GM21381 (cell line): ENCODE data around the gene TFAP2A.

ENCODE experiments used
- ATAC-seq: cut with Tn5 transposase; IDR thresholded peaks from one replicate; pipeline ENCODE4 v1.9.1; 2021; ENCODE audit warnings: mild to moderate bottlenecking, moderate library complexity; ENCODE audit not compliant: unreplicated experiment

The TFAP2A gene

DNA sequence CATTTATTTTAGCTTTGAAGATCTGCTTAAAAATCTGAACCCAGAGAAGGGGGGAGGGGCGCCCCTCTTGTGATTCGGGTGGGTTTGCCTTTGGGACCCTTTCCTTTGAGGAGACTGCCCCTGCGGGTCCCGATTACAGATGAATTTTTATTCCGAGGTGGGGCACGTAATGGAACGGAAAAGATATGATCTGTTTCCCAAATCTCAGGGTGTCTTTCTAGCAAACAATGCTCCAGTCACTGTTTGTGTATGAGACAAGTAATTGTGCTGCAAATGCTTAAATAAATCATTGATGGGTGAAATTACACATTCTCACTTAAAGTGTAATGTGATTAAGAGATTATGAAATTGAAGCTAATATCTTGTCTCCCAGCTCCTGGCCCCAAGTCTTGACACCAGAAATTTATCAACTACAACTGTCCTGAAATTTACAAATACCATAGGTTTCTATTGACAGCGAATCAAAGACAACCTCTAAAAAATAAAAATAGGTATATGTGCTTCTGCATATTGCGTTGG, 30.7 kb downstream of the TFAP2A start:
- no peak for ATAC-seq

DNA sequence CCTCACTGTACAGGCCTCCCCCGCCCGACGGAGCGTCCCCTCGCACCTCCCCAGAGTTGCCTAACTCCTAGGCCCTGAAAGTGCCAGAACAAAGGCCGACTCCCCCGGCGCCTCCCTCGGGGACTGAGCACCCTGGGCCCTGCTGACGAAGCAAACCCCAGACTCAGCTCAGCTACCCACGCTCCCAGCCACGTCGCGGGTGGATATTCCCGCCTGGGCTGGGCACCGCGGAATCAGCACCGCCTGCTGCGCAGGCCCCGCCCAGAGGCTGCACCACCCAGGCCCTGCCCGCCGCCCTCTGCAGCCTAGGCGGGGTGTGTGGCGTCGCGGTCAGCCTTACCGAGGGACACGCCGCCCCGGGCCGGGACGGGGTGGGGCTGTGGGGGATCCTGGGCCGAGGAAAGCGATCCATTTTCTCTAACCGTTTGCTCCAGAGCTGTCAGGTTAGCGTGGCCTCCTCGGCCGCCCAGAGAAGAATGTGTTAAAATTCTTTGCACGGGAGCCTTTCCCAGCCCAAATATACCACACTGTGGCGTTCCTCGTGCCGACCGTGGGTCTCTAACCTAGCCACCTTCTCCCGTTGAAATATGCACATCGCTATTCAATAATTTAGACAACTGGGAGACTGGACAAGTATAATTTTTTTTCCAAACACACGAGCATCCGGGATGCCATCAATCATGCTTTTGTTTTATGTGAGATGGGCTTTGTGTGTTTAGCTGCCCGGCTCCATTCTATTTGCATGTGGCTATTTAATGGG, 31.4 kb downstream of the TFAP2A start:
- no peak for ATAC-seq

- no peak for ATAC-seq
Measured at GRCh38 chr6:10382728-10383330, 32.0 kb downstream of the TFAP2A start.

DNA sequence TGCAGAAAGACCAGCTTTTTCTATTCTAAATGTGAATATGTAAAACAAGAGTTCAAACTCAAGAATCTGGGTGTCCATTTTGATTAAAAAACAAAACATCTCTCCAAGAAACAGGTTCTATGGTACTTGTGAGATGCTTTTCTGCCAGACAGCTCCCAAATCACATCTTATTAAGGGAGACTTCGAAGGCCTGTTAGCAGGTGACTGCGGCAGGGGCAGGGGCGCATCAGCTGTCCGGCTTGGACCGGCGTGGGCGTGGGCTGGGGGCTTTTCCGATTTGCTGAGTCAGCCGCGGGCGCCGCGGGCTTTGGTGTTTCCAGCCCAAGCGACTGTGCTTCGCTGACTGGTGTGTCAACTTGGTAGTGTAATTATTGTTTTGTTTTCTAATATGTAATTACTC, 32.6 kb downstream of the TFAP2A start:
- no peak for ATAC-seq

DNA sequence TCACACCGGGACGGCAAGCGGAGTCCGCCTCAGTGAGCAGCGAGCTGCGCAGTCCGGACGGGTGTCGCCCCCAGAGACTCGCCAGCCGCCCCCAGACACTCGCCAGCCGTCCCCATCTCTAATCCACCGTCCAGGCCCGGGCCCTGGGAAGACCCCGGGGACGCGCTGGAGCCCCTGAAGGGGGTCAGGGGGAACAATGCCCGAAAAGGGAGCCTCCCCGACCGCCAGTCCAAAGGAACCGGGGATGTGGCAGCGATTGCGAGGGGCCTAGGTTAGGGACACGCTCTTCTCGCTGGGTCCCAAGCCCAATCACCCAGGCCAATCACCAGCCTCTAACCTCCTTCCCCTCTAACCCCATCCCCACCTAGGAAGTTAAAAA, 33.1 kb downstream of the TFAP2A start:
- no peak for ATAC-seq

DNA sequence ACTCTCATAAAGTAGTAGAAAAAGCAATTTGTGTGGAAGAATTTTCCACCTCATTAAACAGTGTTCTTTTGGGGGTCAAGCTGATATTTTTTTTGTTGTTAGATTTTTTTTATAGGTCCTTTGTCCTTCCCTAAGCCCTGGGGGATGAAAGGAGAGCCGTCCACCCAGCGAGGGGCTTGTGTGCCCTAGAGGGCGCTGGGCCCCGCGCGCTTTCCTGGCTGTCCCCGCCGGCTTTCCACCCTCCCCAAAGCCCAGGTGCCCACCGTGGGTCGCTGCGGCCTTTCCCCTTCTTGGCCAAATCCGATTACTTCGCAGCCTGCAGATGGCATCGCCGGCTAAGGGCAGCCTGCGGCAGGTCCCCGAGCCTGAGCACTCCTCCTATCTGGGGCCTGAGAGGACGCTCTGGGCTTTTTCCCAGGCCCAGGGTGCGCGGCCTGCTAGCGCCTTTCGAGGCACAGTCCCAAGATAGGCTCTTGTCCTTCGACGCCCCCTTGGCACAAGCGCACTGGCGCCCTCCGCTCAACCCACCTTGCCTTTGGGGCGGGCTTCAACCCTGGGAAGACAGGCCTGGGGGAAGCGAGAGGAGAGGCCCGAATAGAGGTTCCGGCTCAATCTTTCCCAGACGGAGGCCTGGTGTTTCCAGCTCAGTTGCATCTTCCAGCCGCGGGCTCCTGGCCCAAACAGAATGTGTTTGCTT, 33.6 kb downstream of the TFAP2A start:
- no peak for ATAC-seq

- no peak for ATAC-seq
Measured at GRCh38 chr6:10375391-10375969, 39.4 kb downstream of the TFAP2A start.

DNA sequence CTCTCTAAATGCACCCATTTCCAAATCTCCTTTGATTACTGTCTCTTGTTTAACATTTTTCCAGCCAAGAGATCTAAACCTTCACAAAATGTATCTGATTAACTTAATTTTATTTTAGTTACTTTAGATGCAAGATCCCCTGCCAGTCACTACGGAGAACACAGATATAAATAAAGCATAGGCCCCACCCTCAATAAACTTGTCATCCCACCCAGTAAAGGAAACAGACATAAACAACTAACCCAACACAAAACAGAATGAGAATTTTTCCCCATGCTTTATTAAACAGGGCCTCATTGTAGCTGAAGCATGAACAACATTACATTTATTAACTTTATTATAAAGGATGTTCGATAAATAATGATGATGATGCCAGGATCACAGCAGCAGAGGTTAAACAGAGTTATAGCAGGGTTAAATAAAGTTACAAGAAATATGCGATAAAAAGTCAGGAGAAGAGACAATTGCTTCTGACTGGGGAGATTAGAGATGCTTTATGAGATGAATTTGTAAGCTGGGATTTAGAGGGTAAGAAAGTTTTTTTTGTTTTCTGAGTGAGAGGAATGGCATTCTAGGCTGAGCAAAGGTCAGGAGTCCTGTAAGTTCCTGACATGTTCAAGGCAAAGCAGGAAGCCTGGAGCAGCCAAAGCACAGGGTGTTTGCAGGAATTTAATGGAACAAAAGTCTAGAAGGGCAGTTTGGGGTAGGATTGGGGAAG, 41.1 kb downstream of the TFAP2A start:
- ATAC-seq: no peak

- ATAC-seq: no peak
Measured at GRCh38 chr6:10369896-10370295, 45.0 kb downstream of the TFAP2A start.

DNA sequence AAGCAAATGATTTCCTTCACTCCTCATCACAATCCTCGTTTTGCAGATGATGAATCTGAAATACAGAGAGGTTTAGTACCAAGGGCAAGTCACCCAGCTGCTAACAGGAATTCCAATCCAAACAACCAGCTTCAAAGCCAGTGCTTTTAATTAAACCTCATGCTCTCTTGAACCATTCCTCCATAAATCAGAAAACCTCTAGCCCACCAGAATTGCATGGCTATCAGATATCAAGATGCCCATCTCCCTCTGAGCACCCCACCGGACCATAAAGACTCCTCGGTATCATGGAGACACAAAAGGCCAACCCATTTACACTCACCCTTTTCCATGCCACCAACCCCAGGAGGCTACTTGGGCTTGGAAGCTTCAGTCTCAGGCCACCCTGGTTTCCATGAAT, 46.0 kb downstream of the TFAP2A start:
- no peak for ATAC-seq

DNA sequence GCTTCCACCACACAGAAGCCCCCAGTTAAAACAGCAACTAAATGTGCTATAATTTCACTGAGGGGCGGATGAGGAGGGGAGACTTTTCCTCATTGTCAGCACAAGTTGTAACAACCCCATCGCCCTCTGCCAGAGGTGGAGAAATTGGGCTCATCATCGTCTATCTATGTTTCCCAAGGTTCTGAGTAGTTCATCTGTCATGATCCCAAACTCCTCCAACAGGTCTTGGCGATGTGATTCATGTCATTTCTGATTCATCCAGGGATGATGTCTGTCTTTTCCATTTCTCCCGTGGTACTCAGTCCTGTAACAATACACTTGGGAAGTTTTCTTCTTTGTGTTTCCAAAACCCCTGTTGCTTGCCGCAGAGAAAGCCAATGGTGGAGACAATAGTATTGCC, 51.0 kb downstream of the TFAP2A start:
- ATAC-seq: no peak

DNA sequence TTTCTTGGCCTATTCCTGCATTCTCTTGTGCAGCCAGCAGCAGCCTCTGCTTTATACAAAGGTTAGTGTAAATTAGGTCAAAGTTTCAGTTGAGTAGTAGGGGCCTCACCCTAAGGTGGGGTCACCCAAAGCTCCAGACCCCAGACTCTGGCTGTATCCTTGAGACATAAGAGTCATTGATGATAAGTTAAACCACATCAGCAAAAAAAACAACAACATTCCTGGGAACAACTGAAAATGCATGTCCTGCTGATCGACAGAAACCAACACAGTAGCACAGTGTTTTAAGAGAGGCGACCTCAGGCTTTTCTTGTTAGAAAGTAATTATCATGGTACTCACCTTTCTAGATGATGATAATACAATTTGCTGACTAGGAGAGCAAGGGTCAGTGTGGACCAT, 52.6 kb downstream of the TFAP2A start:
- ATAC-seq: no peak

DNA sequence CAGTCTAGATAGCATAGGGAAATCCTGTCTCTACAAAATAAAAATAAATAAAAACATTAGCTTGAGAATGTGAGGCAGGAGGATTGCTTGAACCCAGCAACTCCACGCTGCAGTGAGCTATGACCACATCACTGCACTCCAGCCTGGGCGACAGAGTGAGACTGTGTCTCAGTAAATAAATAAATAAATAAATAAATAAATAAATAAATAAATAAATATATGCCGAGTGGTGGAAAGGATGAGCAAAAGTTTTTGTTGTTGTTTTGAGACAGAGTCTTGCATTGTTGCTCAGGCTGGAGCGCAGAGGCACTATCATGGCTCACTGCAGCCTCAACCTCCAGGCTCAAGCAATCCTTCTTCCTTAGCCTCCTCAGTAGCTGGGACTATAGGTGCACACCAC, 53.4 kb downstream of the TFAP2A start:
- no peak for ATAC-seq

DNA sequence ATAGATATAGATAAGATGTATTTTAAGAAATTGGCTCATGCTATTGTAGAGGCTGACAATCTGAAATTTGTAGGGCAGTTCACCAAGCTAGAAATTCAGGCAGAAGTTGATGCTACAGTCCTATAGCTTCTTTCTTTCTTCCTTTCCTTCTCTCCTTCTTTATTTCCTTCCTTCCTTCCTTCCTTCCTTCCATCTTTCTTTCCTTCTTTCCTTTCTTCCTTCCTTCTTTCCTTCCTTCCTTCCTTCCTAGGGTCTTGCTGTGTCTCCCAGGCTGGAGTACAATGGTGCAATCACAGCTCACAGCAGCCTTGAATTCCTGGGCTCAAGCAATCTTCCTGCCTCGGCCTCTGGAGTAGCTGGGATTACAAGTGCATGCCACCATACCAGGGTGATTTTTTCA, 55.3 kb downstream of the TFAP2A start:
- ATAC-seq: no peak

GRCh38 chr6:10355115-10355702, 59.7 kb downstream of the TFAP2A start:
- ATAC-seq: no peak

DNA sequence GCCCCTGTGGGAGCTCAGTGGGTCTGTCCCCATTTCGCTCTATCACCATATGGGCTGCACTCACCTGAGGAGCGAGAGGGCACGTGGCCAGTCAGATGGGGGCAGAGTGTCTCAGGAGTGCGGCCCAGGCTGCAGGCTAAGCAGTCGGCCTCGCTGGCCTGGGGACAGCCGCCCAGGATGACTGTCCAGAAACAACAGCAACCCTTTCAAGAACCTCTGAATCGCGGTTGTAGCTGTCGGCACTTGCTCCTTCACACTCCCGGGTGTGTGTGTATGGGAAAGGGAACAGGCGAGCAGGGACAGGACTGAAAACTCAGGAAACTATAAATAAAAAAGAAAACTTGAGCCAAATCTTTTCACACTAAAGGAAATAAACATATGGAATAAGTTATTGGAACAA, 63.1 kb downstream of the TFAP2A start:
- no peak for ATAC-seq

GRCh38 chr6:10350720-10351119, 64.2 kb downstream of the TFAP2A start:
- no peak for ATAC-seq

- no peak for ATAC-seq
Measured at GRCh38 chr6:10347561-10348327, 67.1 kb downstream of the TFAP2A start.
